ENCODE results near the gene KRTAP5-2. TPM values are rescaled to one million over a fixed set of nuclear protein-coding genes. Genes with fewer than 3 reads are reported as not detected.

KRTAP5-2 gene
- total RNA-seq, 2 donors from 2014 or later = not detected

- Histone ChIP-seq H3K36me3 (replicated peaks in 1 of 2; ENCODE audit: insufficient read depth in 1 of 2, low read depth in 2 of 2) (no peaks in the 10 kb centered on the region), H3K27me3 (no peaks in the 10 kb centered on the region), H3K27ac (no peak overlapping the region), H3K9me3 (no peaks in the 10 kb centered on the region), H3K4me1 (peaks cover 15% of the 10 kb centered on the region), H3K4me3 (no peak overlapping the region)
- intact Hi-C loops (cut with DNase I) = no loop called here
- ATAC-seq (peak; percentile 80), DNase-seq (peak; percentile 47 to 68 (median 65))
- TF ChIP-seq CTCF (IDR thresholded peaks at IDR 0.05) (peak; percentile 71 to 91 (median 86)), POLR2A (IDR thresholded peaks at IDR 0.05) (no peak)
- WGBS, 2 donors = 29 to 38% methylated on average over 13 to 35 of the region's 35 CpGs
Observed at GRCh38 chr11:1628506-1629325, 30.6 kb upstream of the KRTAP5-2 start.

GRCh38 chr11:1625541-1625940, 27.4 kb upstream of the KRTAP5-2 start:
- no peaks in the 10 kb centered on the region for H3K36me3 ChIP-seq (replicated peaks in 1 of 2; ENCODE audit: insufficient read depth in 1 of 2, low read depth in 2 of 2)
- no peak overlapping the region for H3K4me3 ChIP-seq
- ATAC-seq = no peak
- 75 to 87% methylated on average over 11 to 13 of the region's 13 CpGs for WGBS, 2 donors
- intact Hi-C loops (cut with DNase I) = no loop called here
- no peak for TF ChIP-seq CTCF (IDR thresholded peaks at IDR 0.05)
- TF ChIP-seq POLR2A (IDR thresholded peaks at IDR 0.05) = no peak
- H3K4me1 ChIP-seq = peaks cover 7% of the 10 kb centered on the region
- H3K27ac ChIP-seq = no peak overlapping the region
- H3K27me3 ChIP-seq = no peaks in the 10 kb centered on the region
- DNase-seq = no peak
- no peaks in the 10 kb centered on the region for H3K9me3 ChIP-seq

GRCh38 chr11:1624621-1625020, 26.5 kb upstream of the KRTAP5-2 start:
- TF ChIP-seq CTCF (IDR thresholded peaks at IDR 0.05) (no peak), POLR2A (IDR thresholded peaks at IDR 0.05) (no peak)
- DNase-seq (no peak), ATAC-seq (no peak)
- H3K9me3 ChIP-seq = no peaks in the 10 kb centered on the region
- H3K27ac ChIP-seq = no peak overlapping the region
- intact Hi-C loops (cut with DNase I) = no loop called here
- H3K36me3 ChIP-seq (replicated peaks in 1 of 2; ENCODE audit: insufficient read depth in 1 of 2, low read depth in 2 of 2) = no peaks in the 10 kb centered on the region
- peaks cover 7% of the 10 kb centered on the region for H3K4me1 ChIP-seq
- H3K4me3 ChIP-seq = no peak overlapping the region
- no peaks in the 10 kb centered on the region for H3K27me3 ChIP-seq
- WGBS, 2 donors = 75 to 76% methylated on average over 16 of the region's 16 CpGs

GRCh38 chr11:1623716-1624115, 25.6 kb upstream of the KRTAP5-2 start:
- no peak for TF ChIP-seq CTCF (IDR thresholded peaks at IDR 0.05)
- no peak for TF ChIP-seq POLR2A (IDR thresholded peaks at IDR 0.05)
- DNase-seq (no peak), ATAC-seq (no peak)
- H3K27me3 ChIP-seq = no peaks in the 10 kb centered on the region
- no peak overlapping the region for H3K27ac ChIP-seq
- no peaks in the 10 kb centered on the region for H3K36me3 ChIP-seq (replicated peaks in 1 of 2; ENCODE audit: insufficient read depth in 1 of 2, low read depth in 2 of 2)
- 78 to 86% methylated on average over 7 to 9 of the region's 9 CpGs for WGBS, 2 donors
- no peak overlapping the region for H3K4me3 ChIP-seq
- intact Hi-C loops (cut with DNase I) = no loop called here
- peaks cover under 1% of the 10 kb centered on the region for H3K4me1 ChIP-seq
- H3K9me3 ChIP-seq = no peaks in the 10 kb centered on the region

- Histone ChIP-seq H3K27me3 (no peaks in the 10 kb centered on the region), H3K36me3 (replicated peaks in 1 of 2; ENCODE audit: insufficient read depth in 1 of 2, low read depth in 2 of 2) (no peaks in the 10 kb centered on the region), H3K9me3 (no peaks in the 10 kb centered on the region), H3K4me3 (no peak within 1 kb of the TSS), H3K4me1 (no peaks in the 10 kb centered on the region), H3K27ac (no peak within 1 kb of the TSS)
- WGBS, 2 donors = 0 to 12% methylated on average over 1 of the region's 1 CpG
- DNase-seq (no peak), ATAC-seq (no peak)
- TF ChIP-seq CTCF (IDR thresholded peaks at IDR 0.05) (no peak), POLR2A (IDR thresholded peaks at IDR 0.05) (no peak)
- intact Hi-C loops (cut with DNase I) = no loop called here
Observed at GRCh38 chr11:1622086-1622485, 24.0 kb upstream of the KRTAP5-2 start, which contains the start of gene KRTAP5-4. TSS of gene KRTAP5-4 (minus strand) at chr11:1622138. CDS start at chr11:1622093, 45 bp downstream.
